NCI-H1930 (cell line): ENCODE results near the gene BLID.

Source experiments
- DNase-seq, 2 experiments: peaks; one replicate each; lab custom pipeline; 2025; lab: John Stamatoyannopoulos, UW

The BLID gene

DNA sequence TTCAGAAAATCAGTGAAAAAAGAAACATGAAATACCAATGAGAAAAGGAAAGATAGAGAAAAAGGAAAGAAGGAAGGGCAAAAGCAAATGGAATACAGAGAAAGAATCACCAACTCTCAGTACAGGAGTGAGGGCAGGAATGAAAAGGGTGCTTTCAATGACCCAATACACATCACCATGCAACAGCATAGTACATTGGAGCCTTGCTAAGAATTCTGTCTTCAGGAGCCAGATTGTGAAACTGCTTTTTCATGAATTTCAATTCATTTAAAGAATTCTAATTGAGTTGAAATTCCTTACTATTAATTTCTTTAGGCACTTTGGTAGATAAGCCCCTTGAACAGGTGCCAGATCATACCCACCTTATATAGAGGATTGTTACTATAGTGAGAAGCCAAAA lies 34.9 kb downstream of the BLID start:
- no peak for DNase-seq

DNA sequence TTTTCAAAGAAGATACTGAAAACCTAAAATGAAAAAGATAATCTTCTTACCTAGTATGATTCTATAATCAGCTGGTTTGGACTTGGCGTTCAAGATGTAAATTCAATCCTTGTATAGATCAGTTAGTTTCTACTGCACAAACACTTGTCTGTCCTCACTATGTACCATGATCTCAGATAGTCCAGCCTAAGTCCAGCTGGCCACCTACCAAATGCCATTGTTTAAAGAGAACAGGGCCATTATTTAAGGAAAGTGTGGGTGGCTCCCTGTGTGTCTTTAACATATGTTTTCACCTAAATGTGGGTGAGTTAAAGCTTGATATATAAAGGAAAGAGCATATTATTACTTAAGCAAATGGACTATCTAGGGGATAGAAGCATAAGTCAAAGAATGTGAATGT lies 38.6 kb downstream of the BLID start:
- no peak for DNase-seq

- DNase-seq = no peak
Observed at GRCh38 chr11:122076512-122077120, 39.4 kb downstream of the BLID start.

DNA sequence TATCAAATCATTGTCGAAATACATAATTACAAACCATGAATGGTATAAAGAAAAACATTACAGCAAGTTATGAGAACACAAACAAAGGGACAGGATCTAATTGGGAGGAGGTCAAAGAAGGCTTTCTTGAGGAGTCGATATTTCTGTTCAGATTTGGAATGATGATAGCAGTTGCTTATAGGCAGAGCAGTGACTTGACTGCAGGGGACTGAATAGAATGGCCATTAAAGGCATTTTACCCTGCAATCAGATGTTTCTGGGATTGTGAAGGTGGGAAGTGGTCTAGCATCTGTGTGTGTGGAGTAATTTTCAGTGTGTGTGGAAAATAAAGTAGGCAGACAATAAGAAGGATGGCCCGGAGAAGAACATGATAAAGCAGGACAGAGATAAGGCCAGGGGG lies 41.0 kb downstream of the BLID start:
- no peak for DNase-seq

- no peak for DNase-seq
Observed at GRCh38 chr11:122074022-122074421, 42.0 kb downstream of the BLID start.

GRCh38 chr11:122071709-122072202 lies 44.3 kb downstream of the BLID start:
- DNase-seq = no peak

- DNase-seq = peak; percentile 29 to 44
Observed at GRCh38 chr11:122069707-122070360, 46.2 kb downstream of the BLID start.

DNA sequence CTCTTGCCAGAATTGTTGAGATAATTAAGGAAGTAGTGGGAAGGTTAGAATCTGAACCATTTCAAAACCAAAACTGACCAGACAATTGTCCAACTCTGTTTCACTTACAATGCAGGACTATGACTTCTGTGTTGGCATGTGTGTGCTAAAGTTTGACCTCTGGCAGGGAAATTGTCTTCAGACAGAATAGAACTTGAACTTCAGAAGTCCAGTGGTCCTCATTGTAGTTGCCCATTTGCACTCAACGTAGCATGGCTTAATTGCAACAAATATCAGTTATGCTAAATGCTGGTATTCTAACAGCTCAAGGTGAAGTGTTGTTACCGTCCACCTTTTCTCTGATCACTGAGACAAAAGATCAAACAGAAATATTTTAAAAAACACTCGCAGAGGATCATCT lies 47.2 kb downstream of the BLID start:
- DNase-seq = no peak

DNA sequence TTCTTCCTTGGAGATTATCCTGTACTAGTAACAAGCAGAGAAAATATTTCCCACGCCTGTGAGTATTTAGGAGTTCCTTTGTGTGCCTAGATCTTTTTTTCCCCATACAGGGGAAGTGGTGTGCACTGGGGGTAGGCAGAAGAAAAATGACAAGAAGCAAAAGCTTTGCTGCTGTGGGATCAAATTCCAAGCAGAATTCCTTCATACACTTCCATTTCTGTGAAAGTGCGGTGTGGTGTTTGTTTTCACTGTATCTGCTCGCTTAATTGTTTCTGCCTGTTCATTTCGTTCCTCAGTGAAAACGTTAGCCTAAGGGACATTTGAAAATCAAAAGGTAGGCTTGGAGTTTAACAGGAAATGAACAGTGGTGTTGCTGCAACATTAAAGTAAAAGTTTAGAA lies 47.9 kb downstream of the BLID start:
- DNase-seq = no peak
